SU-DHL-6 (cell line): ENCODE measurements around the gene IRAK1.

Source experiments
- EZH2phosphoT487 ChIP-seq: fragments of 200-600 bp; sonication (generic), shearing (Covaris generic); conservative IDR thresholded peaks from 2 replicates; pipeline ENCODE4 v1.6.1; 2018; ENCODE audit warnings: mild to moderate bottlenecking, antibody characterized with exemption, low read length, moderate library complexity, mixed read lengths
- TF ChIP-seq, protein P1 (sequence below): fragments of 200-600 bp; sonication (generic); IDR thresholded peaks from one replicate; pipeline ENCODE4 v1.5.1; 2017; ENCODE audit warnings: antibody characterized with exemption, mild to moderate bottlenecking, low read length, moderate library complexity; ENCODE audit not compliant: insufficient read depth, poor library complexity, severe bottlenecking

DNA sequence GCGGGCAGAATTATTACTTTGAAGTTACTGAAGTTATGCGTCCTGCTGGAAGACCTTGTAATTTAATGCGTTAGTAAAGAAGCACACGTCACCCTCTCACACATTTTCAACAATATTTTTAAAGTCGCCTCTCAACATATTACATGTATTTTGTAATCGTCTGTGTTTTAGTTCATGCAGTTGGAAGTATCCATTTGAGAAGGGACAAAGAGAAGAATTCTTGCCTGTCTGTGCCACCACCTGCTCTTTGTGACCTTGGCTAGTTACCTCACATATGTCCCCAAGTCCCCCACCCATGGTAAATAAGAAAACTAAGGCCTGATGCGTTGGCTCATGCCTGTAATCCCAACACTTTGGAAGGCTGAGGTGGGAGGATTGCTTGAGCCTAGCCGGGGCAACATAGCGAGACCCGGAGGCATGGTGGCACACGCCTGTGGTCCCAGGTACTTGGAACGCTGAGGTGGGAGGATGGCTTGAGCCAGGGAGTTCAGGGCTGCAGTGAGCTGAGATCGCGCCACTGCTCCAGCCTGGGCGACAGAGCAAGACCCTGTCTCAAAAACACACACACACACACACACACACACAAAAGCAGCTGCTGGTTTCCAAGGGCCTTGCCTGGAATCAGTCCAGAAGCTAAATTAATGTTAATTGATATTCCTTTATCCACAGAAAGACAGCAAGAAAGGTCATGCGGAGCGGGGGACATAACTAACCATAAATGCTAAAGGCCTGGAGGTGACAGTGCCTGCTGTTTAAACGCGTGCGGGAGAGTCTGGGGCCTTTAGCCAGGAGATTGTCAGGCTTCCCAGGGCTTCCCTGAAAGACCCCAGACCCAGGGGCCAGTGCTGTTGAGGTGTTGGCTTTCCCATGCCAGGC, 46.3 kb downstream of the IRAK1 start:
- TF ChIP-seq, protein P1, sequence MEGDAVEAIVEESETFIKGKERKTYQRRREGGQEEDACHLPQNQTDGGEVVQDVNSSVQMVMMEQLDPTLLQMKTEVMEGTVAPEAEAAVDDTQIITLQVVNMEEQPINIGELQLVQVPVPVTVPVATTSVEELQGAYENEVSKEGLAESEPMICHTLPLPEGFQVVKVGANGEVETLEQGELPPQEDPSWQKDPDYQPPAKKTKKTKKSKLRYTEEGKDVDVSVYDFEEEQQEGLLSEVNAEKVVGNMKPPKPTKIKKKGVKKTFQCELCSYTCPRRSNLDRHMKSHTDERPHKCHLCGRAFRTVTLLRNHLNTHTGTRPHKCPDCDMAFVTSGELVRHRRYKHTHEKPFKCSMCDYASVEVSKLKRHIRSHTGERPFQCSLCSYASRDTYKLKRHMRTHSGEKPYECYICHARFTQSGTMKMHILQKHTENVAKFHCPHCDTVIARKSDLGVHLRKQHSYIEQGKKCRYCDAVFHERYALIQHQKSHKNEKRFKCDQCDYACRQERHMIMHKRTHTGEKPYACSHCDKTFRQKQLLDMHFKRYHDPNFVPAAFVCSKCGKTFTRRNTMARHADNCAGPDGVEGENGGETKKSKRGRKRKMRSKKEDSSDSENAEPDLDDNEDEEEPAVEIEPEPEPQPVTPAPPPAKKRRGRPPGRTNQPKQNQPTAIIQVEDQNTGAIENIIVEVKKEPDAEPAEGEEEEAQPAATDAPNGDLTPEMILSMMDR, result no peak
- no peak for TF ChIP-seq EZH2phosphoT487
